ENCODE results near the gene CIT. TPM values are rescaled to one million over a fixed set of nuclear protein-coding genes. Genes with fewer than 3 reads are reported as not detected.

The CIT gene
- total and polyA plus RNA-seq, 9 of the 15 experiments (the other 6 are each of a cell fraction or from before 2014, with no cell fraction given): 1.1 to 46.7 (median 21.3) TPM

- TF ChIP-seq IRF2 (CRISPR knock-in tag; IDR thresholded peaks at IDR 0.05) (no peak), HMGN3 (IDR thresholded peaks at IDR 0.05; ENCODE audit: borderline replicate concordance, extremely low read depth, insufficient read length, low read depth, low read length) (peak; percentile 95), YY1 (IDR thresholded peaks at IDR 0.05; ENCODE audit: borderline replicate concordance in 1 of 3, control insufficient read depth in 1 of 3, extremely low read depth in 1 of 3, insufficient read depth in 3 of 3, insufficient read length in 1 of 3, insufficient replicate concordance in 2 of 3, low read depth in 1 of 3, low read length in 2 of 3) (peak in 1 of 3 experiments; percentile 37), SP2 (IDR thresholded peaks at IDR 0.05; ENCODE audit: extremely low read depth, low read depth, low read length, poor library complexity, severe bottlenecking) (no peak), POLR2B (IDR thresholded peaks at IDR 0.05; ENCODE audit: low read depth, partially characterized antibody) (peak; percentile 79), JUNB (CRISPR knock-in tag; conservative IDR thresholded peaks at IDR 0.05) (no peak), BRD4 (IDR thresholded peaks at IDR 0.05) (peak; percentile 79; the same call in 1 of the 2 replicates), ZNF277 (CRISPR knock-in tag; IDR thresholded peaks at IDR 0.05; ENCODE audit: borderline replicate concordance) (no peak), ZNF282 (CRISPR knock-in tag; IDR thresholded peaks at IDR 0.05) (no peak), ADNP (tag; IDR thresholded peaks at IDR 0.05) (no peak), PRPF4 (IDR thresholded peaks at IDR 0.05; ENCODE audit: insufficient read depth, low read depth, low read length, poor library complexity, severe bottlenecking) (no peak), WHSC1 (IDR thresholded peaks at IDR 0.05; ENCODE audit: low read length) (no peak), TAF7 (tag; IDR thresholded peaks at IDR 0.05) (no peak), E2F4 (CRISPR knock-in tag; IDR thresholded peaks at IDR 0.05; ENCODE audit: low read depth) (no peak), FOSL1 (tag; conservative IDR thresholded peaks at IDR 0.05) (0 out of 2 replicates have a peak, but pooled peaks have one; percentile 27), POLR2G (IDR thresholded peaks at IDR 0.05; ENCODE audit: low read depth, low read length) (peak; percentile 95), DACH1 (IDR thresholded peaks at IDR 0.05; ENCODE audit: partially characterized antibody) (no peak), THAP12 (CRISPR knock-in tag; IDR thresholded peaks at IDR 0.05) (peak; percentile 92), EWSR1 (IDR thresholded peaks at IDR 0.05; ENCODE audit: borderline replicate concordance, low read depth, partially characterized antibody) (no peak), HMBOX1 (IDR thresholded peaks at IDR 0.05) (no peak), GABPA (tag; conservative IDR thresholded peaks at IDR 0.05; ENCODE audit: low read depth) (peak; percentile 99)
Measured at GRCh38 chr12:119667577-119668323, 209.4 kb downstream of the CIT start, which contains the start of gene PRKAB1 (continued).

Data from K562 (cell line).